ENCODE results near the gene TWF1.
"Not testable (repeated sequence)": the region's sequence is repeated elsewhere in the genome, so short reads cannot be mapped to it uniquely, and the experiment has no call there.

TWF1 gene

GRCh38 chr12:43805149-43805859 lies 813 bp downstream of the TWF1 start:
- peak; percentile 72 for DNase-seq

GRCh38 chr12:43797561-43798217 lies 8.4 kb downstream of the TWF1 start:
- DNase-seq = no peak

GRCh38 chr12:43795716-43796280 lies 10.3 kb downstream of the TWF1 start:
- no peak for DNase-seq

GRCh38 chr12:43789941-43790340 lies 16.2 kb downstream of the TWF1 start:
- peak; percentile 13 for DNase-seq

GRCh38 chr12:43786899-43787693 lies 19.0 kb downstream of the TWF1 start:
- DNase-seq = no peak

- DNase-seq = peak; percentile 20
Measured at GRCh38 chr12:43776498-43776897, 29.6 kb downstream of the TWF1 start.

GRCh38 chr12:43766291-43766690 lies 39.8 kb downstream of the TWF1 start:
- DNase-seq = no peak

GRCh38 chr12:43764528-43764927 lies 41.6 kb downstream of the TWF1 start:
- DNase-seq = no peak

GRCh38 chr12:43763769-43764168 lies 42.3 kb downstream of the TWF1 start:
- no peak for DNase-seq

- no peak for DNase-seq
Measured at GRCh38 chr12:43762596-43762995, 43.5 kb downstream of the TWF1 start.

GRCh38 chr12:43761500-43761899 lies 44.6 kb downstream of the TWF1 start:
- DNase-seq = no peak

GRCh38 chr12:43760396-43760795 lies 45.7 kb downstream of the TWF1 start:
- DNase-seq = no peak

- peak; percentile 97 for DNase-seq
Measured at GRCh38 chr12:43758728-43759563, 47.2 kb downstream of the TWF1 start, which contains the start of the genes IRAK4 and PUS7L. Gene IRAK4 (plus strand): TSS chr12:43758951. CDS start chr12:43768112, 9,161 bp downstream. Gene PUS7L (minus strand): TSS chr12:43758790. CDS start chr12:43755245, 3,545 bp downstream.

GRCh38 chr12:43758247-43758727 lies 47.8 kb downstream of the TWF1 start:
- peak; percentile 56 for DNase-seq

GRCh38 chr12:43754015-43754414 lies 52.1 kb downstream of the TWF1 start:
- no peak for DNase-seq

- DNase-seq = not testable (repeated sequence)
Measured at GRCh38 chr12:43751360-43751759, 54.8 kb downstream of the TWF1 start.

GRCh38 chr12:43750814-43751213 lies 55.3 kb downstream of the TWF1 start:
- DNase-seq = no peak

- DNase-seq = no peak
Measured at GRCh38 chr12:43749016-43749415, 57.1 kb downstream of the TWF1 start.

GRCh38 chr12:43744826-43745225 lies 61.3 kb downstream of the TWF1 start:
- DNase-seq = no peak
